ENCODE measurements around the gene HIPK4.

DNA sequence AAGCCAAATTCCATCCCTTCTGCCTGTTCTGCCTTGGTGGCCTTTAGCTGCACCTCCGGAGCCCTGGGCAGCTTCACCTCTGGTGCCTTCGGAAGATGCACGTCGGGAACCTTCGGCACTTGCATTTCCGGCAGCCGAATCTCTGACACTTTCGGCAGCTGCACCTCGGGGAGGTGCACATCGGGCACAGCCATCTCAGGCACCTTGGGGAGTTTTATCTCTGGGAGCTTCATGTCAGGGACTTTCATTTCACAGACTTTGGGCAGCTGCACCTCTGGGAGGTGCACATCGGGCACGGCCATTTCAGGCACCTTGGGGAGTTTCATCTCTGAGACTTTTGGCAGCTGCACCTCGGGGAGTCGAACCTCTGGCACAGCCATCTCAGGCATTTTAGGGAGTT, 6.0 kb upstream of the HIPK4 start:
- TF ChIP-seq, protein P1, sequence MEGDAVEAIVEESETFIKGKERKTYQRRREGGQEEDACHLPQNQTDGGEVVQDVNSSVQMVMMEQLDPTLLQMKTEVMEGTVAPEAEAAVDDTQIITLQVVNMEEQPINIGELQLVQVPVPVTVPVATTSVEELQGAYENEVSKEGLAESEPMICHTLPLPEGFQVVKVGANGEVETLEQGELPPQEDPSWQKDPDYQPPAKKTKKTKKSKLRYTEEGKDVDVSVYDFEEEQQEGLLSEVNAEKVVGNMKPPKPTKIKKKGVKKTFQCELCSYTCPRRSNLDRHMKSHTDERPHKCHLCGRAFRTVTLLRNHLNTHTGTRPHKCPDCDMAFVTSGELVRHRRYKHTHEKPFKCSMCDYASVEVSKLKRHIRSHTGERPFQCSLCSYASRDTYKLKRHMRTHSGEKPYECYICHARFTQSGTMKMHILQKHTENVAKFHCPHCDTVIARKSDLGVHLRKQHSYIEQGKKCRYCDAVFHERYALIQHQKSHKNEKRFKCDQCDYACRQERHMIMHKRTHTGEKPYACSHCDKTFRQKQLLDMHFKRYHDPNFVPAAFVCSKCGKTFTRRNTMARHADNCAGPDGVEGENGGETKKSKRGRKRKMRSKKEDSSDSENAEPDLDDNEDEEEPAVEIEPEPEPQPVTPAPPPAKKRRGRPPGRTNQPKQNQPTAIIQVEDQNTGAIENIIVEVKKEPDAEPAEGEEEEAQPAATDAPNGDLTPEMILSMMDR (IDR thresholded peaks at IDR 0.05), result no peak
- no peak for TF ChIP-seq POLR2A (IDR thresholded peaks at IDR 0.05)
